GM18517 (cell line): ENCODE results near the gene KCNMA1.

Source experiments
- ATAC-seq: cut with Tn5 transposase; IDR thresholded peaks from one replicate; pipeline ENCODE4 v1.9.1; 2021; ENCODE audit warnings: mild to moderate bottlenecking, moderate library complexity; ENCODE audit not compliant: unreplicated experiment

Gene KCNMA1

DNA sequence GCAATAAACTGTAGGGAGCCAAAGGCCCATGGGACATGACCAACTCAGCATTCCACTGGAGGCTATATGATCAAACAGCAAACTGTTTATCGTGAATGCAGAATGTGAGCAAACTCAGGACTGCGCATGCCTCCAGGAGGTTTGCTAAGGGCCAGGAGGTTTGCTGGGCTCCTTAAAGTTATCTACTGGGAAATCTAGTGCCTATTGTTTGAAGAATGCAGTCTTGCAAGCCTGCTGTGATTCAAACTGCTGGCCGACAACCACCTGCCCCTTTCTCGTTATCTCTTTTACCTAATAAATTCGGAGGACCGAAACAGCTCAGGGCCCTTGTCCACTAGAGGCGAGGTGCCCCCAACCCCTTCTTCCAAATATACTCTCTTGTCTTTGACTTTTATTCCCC lies 404.1 kb downstream of the KCNMA1 start:
- no peak for ATAC-seq

DNA sequence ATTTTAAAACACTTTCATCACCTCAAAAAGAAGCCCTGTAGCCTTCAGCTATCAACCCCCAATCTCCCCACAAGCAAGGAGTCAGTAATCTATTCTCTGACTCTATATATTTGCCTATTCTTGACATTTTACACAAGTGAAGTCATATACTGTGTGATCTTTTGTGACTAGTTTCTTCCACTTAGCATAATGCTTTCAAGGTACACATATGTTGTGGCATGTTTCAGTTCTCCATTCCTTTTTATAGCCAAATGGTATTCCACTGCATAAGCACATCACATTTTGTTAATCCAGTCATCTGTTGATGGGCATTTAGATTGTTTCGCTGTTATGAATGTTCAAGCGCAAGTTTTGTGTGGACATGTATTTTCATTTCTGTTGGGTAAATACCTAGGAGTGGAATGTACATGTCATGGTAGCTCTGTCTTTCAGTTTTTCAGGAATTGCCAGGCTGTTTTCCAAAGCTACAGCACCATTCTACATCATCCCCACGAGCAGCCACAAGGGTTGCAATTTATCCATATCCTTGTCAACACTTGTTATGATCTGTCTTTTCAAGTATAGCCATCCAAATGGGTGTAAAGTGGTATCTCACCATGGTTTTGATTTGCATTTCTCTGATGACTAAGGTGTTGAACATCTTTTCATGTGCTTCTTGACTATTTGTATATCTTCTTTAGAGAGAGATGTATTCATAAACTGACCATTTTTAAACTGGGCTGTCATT lies 405.6 kb downstream of the KCNMA1 start:
- no peak for ATAC-seq

GRCh38 chr10:77231375-77231774 lies 406.2 kb downstream of the KCNMA1 start:
- no peak for ATAC-seq

- no peak for ATAC-seq
Measured at GRCh38 chr10:77230194-77230593, 407.4 kb downstream of the KCNMA1 start.

- no peak for ATAC-seq
Measured at GRCh38 chr10:77229704-77230103, 407.9 kb downstream of the KCNMA1 start.

- ATAC-seq = no peak
Measured at GRCh38 chr10:77228559-77228958, 409.0 kb downstream of the KCNMA1 start.

DNA sequence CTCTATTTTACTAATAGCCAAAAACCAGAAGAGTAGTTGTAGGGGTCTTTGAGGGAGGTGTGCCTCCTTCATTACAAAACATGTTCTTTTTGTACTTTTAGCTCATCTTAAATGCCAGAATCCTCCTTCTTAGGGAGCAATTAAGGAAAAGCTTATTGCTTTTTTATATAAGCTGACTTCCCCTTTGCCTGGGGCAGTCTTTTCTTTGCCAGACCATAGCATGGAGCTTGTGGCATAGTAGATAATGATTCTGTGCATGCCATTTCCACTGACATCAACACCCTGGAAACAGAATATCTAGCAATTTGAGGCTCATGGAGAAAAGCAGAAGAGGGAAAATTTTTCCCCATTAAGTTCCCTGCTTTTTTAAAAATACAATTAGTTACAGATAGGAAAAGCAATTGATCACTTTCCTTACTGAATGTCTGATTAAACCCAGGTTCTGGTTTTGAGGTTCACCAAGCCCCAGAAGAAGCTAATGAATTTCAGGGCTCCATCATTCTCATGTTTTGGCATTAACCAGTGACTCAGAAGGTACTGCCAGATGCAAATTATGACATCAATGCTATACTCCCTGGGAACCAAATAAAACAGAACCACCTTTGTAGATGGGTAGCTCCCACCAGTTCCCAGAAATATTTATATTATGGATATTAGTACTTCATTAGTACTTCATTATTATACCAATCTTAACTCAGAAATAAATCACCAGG lies 410.6 kb downstream of the KCNMA1 start:
- ATAC-seq = no peak

DNA sequence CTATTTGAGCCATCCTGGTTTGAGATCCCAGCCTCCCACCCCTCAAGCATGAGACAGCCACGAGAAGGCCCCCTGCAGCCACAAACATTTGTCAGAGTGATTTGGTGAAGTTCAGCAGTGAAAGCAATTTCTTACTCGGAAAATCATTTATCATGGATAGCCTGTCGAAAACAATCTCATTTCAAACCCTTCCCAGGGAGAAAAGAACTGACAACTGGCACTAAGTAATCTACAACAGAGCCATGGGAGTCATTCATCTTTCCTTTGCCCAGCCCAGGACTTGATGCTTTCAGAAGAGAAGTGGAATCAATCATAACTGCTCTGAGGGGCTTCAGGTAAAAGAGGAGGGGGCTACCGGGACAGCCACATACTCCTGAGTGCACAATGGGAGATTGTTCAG lies 411.2 kb downstream of the KCNMA1 start:
- no peak for ATAC-seq

DNA sequence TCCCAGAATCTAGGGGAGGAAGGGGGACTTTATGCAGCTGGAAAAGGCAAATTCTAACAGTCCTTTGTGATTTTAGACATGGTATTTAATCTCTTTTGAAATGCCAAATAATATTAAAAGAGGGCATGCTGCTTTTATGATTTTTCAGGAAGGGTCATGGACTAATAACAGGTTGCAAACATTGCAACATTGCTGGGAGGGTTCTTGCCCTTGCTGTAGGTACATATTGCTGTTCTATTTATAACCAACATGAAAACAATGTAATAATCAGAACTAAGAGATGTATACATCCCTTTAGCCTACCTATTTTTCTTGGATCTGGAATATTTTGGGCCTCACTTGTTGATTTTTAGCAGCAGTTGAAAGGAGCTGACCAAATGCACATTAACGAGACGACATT lies 411.6 kb downstream of the KCNMA1 start:
- no peak for ATAC-seq

DNA sequence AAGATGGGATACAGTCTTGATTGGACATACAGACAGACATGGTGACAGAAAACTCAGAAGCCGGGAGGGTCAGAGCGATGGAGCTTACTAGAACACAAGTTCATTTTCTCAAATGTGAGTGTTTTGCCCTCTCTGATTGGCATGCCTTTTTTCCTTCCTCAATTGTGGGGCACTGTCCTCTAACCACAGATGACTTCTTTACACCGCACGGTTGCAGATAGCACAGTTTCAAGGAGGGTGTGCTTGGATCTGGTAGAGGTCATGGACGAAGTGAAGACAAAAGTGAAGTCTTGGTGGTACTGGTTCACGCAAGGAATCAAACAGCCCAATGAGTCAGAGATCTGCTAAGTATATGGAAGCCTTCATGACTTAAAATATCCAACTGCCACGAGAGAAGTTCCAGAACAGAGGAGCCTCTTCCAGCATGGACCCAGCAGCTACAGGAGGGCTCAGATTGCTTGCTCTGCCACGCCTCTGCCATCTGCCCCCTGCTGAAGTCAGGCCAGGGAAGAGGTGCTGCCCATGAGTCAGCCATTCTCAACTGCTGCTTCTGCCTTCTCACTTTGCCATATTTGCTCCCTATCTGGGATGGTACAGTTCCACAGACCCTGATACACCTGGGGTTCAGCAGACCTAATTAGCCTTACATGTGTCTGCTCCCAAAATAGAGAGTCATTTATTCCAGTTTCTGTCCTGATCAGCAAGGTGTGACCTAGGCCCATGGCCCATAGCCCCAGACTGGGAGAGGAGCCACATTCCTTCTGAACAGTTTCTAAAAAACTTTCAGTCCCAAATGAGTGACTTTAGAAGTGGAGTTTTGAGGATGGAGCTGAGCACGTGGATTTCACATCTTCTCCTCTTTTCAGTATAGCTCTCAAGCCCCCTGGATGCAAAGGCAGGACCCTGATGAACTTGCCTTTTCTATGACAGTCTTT lies 413.8 kb downstream of the KCNMA1 start:
- ATAC-seq = no peak

DNA sequence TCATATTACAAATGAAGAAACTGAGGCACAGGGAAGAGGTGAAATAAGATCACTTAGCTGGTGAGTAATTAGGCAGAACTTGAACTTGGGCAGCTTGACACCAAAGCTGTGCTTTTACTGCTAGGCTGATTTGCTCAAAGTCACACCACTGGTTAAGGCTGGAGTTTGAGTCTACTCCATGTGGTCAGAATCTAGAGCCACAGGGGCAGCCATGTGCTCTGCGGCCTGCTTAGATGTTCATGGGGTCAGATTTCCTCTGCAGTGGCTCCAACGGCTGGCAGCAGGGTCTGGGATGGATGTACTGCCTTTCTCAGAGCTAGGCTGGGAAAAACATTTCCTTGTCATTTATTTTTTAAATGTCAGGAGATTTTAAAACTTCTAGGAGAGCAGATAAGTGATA lies 417.5 kb downstream of the KCNMA1 start:
- no peak for ATAC-seq

DNA sequence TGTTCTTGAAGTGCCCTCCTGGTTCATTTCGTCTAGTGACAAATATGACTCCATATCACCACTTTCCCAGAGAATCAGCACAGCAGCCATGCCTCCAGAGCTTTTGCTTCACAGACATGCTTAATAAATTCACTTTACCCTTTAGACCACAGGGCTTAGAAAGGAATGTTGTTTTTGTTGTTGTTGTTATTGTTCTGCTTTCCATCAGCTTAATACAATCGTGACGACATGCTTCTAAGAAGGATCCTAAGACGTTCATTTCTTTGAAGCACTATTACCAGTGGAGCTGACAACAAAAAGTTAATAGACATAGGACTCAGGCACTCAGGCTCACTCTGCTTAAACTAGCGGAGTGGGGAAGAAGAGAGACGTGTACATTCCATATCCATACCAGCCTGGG lies 418.6 kb downstream of the KCNMA1 start:
- ATAC-seq = no peak

- no peak for ATAC-seq
Measured at GRCh38 chr10:77214799-77215198, 422.8 kb downstream of the KCNMA1 start.

- ATAC-seq = no peak
Measured at GRCh38 chr10:77212632-77213031, 425.0 kb downstream of the KCNMA1 start.

GRCh38 chr10:77210645-77211044 lies 427.0 kb downstream of the KCNMA1 start:
- no peak for ATAC-seq

GRCh38 chr10:77208684-77209256 lies 428.8 kb downstream of the KCNMA1 start:
- no peak for ATAC-seq

DNA sequence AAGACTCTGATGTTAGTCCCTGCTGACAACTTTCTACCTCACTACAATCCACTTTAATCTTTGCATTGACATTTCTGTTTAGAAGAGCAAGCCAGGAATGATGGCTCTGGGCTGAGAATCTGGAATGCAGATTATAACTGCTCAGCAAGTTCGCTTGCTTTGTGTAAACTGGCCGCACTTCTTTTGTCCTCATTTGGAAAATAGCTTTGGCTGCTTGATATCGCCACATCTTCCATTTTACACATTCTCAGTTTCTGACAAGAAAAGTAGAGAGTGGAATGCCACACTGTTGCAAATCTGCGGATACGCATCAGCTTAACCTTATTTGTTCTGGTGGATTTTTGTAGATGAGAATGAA lies 429.8 kb downstream of the KCNMA1 start:
- no peak for ATAC-seq

- no peak for ATAC-seq
Measured at GRCh38 chr10:77207182-77207827, 430.3 kb downstream of the KCNMA1 start.

GRCh38 chr10:77205135-77205534 lies 432.5 kb downstream of the KCNMA1 start:
- no peak for ATAC-seq

DNA sequence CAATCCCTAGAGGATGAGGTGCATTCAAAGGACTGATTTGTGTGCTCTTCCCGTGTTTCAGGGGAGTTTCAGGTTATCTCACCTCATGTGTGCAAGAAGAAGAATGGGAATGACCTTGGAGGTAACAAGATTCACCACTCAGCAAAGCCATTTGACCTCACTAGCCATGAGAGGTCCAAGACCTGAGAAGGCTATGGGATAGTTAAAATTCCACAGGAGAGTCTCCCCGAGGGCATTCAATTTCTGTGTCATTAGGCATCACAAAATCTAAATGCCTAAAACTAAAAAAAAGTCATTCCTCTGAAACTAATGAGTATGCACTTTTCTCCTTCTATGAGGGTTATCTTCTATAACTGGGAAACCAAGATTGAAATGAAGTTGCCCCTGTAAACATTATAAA lies 433.4 kb downstream of the KCNMA1 start:
- ATAC-seq = no peak

DNA sequence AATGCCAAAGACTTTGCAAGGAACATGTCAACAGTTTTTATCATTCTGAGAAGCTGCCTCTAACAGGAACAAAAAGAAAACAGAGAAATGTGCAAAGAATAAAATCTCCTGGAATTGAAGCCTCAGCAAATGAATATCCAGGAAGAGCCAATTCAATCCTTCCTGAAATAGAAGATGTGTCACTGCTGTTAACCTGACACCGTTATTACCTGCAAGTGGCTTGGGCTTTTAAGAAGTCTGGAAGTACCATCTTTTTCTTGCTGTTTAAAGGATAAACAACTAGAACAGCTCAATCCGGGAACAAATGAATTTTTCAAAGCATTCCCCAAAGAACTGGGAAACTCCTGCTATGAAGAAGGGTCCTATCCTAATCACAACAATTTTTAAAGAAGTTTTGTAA lies 434.8 kb downstream of the KCNMA1 start:
- ATAC-seq = no peak
